Measurements from ENCODE around the gene WNT11.

WNT11 gene

GRCh38 chr11:76151556-76152085, 54.7 kb downstream of the WNT11 start:
- DNase-seq, result no peak

GRCh38 chr11:76150141-76150540, 56.2 kb downstream of the WNT11 start:
- DNase-seq, result no peak

GRCh38 chr11:76149713-76150112, 56.6 kb downstream of the WNT11 start:
- DNase-seq, result no peak

- no peak for DNase-seq
Observed at GRCh38 chr11:76148941-76149613, 57.2 kb downstream of the WNT11 start.

- no peak for DNase-seq
Observed at GRCh38 chr11:76148231-76148630, 58.1 kb downstream of the WNT11 start.

- DNase-seq, result no peak
Observed at GRCh38 chr11:76147106-76147740, 59.1 kb downstream of the WNT11 start.

GRCh38 chr11:76143274-76143673, 63.0 kb downstream of the WNT11 start:
- no peak for DNase-seq

- DNase-seq, result no peak
Observed at GRCh38 chr11:76141901-76142588, 64.3 kb downstream of the WNT11 start.

GRCh38 chr11:76140912-76141574, 65.3 kb downstream of the WNT11 start:
- DNase-seq, result no peak

- no peak for DNase-seq
Observed at GRCh38 chr11:76139314-76139713, 67.0 kb downstream of the WNT11 start.
